SU-DHL-6 (cell line): Measurements from ENCODE around the gene LDLRAD1.

ENCODE experiments used
- H2AFZ ChIP-seq: fragments of 200-600 bp; sonication (generic); 2 replicates; pipeline ENCODE4 v1.6.1; 2014; ENCODE audit warnings: low read depth, mild to moderate bottlenecking, moderate library complexity, mixed read lengths, antibody characterized with exemption, low read length; ENCODE audit not compliant: severe bottlenecking
- H3F3A ChIP-seq: fragments of 200-600 bp; shearing (Covaris generic); 2 replicates; pipeline ENCODE4 v1.6.0; 2016; ENCODE audit warnings: antibody characterized with exemption, mild to moderate bottlenecking; ENCODE audit not compliant: insufficient read depth
- H3K27ac ChIP-seq: fragments of 200-600 bp; sonication (generic); 2 replicates; pipeline ENCODE4 v1.5.1; 2016; ENCODE audit warnings: low read depth, mild to moderate bottlenecking, low read length, moderate library complexity, mixed read lengths
- H3K27me3 ChIP-seq: fragments of 200-600 bp; sonication (generic), shearing (Covaris generic); 2 replicates; pipeline ENCODE4 v1.6.0; 2014; ENCODE audit warnings: mild to moderate bottlenecking, low read length
- H3K36me3 ChIP-seq: fragments of 200-600 bp; sonication (generic); 2 replicates; pipeline ENCODE4 v1.6.1; 2014; ENCODE audit warnings: mild to moderate bottlenecking, low read length, mixed read lengths
- H3K4me2 ChIP-seq: fragments of 300-600, 200-600 bp; shearing (Covaris generic), sonication (generic); 2 replicates; pipeline ENCODE4 v1.6.0; 2014; ENCODE audit warnings: low read length, low read depth, mild to moderate bottlenecking; ENCODE audit not compliant: poor library complexity, severe bottlenecking
- H3K4me3 ChIP-seq: fragments of 200-600 bp; sonication (generic); 2 replicates; pipeline ENCODE4 v1.5.1; 2014; ENCODE audit warnings: antibody characterized with exemption, low read length, mild to moderate bottlenecking, mixed read lengths; ENCODE audit not compliant: insufficient read depth, poor library complexity, severe bottlenecking
- H3K79me2 ChIP-seq: fragments of 200-600 bp; sonication (generic); 2 replicates; pipeline ENCODE4 v1.6.1; 2014; ENCODE audit warnings: mild to moderate bottlenecking, low read length, moderate library complexity; ENCODE audit not compliant: insufficient read depth
- H3K9ac ChIP-seq: fragments of 200-600 bp; sonication (generic); 2 replicates; pipeline ENCODE4 v1.7.0; 2014; ENCODE audit warnings: mild to moderate bottlenecking, low read length
- H3K9me2 ChIP-seq: fragments of 200-600 bp; sonication (generic); replicated peaks from 2 replicates; pipeline ENCODE4 v1.6.1; 2014; ENCODE audit warnings: low read length; ENCODE audit not compliant: insufficient read depth
- H3K9me3 ChIP-seq: fragments of 200-600 bp; sonication (generic); 2 replicates; pipeline ENCODE4 v1.6.1; 2014; ENCODE audit warnings: low read length, mixed read lengths; ENCODE audit not compliant: insufficient read depth
- H4K20me1 ChIP-seq: fragments of 200-600 bp; sonication (generic); 2 replicates; pipeline ENCODE4 v1.6.1; 2014; ENCODE audit warnings: low read depth, mild to moderate bottlenecking, antibody characterized with exemption, low read length, moderate library complexity, mixed read lengths
- CTCF ChIP-seq: fragments of 200-600 bp; sonication (generic); IDR thresholded peaks from one replicate; pipeline ENCODE4 v1.5.1; 2017; ENCODE audit warnings: antibody characterized with exemption, mild to moderate bottlenecking, low read length, moderate library complexity; ENCODE audit not compliant: insufficient read depth, poor library complexity, severe bottlenecking
- EZH2phosphoT487 ChIP-seq: fragments of 200-600 bp; sonication (generic), shearing (Covaris generic); conservative IDR thresholded peaks from 2 replicates; pipeline ENCODE4 v1.6.1; 2018; ENCODE audit warnings: mild to moderate bottlenecking, antibody characterized with exemption, low read length, moderate library complexity, mixed read lengths

The LDLRAD1 gene

DNA sequence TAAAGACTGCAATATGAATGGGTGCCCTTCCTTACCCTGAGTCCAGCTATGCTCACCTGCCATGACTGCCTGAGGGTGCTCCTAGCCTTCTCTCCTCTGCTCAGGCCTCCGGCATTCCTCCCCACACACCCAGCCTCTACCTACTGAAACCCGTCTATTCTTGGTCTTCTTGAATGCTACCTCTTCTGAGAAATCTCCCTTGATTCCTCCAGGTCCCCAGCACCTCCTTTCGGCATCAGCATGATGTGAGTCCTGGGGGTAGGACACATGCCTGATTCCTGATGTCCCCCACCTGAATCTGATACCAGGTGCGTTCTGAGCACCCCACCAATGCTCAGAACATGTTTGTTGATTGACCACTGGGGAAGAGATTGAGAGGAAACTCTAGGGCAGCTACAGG is 8.6 kb downstream of the LDLRAD1 start:
- H3F3A ChIP-seq = no peaks in the 10 kb centered on the region
- H3K9me2 ChIP-seq = no peaks in the 10 kb centered on the region
- H3K36me3 ChIP-seq = no peaks in the 10 kb centered on the region
- no peaks in the 10 kb centered on the region for H3K9me3 ChIP-seq
- H3K9ac ChIP-seq = no peak overlapping the region
- H3K27ac ChIP-seq = no peak overlapping the region
- no peaks in the 10 kb centered on the region for H3K27me3 ChIP-seq
- no peak overlapping the region for H3K4me3 ChIP-seq
- TF ChIP-seq CTCF (no peak), EZH2phosphoT487 (no peak)
- no peak overlapping the region for H2AFZ ChIP-seq
- H4K20me1 ChIP-seq = no peaks in the 10 kb centered on the region
- no peaks in the 10 kb centered on the region for H3K79me2 ChIP-seq
- H3K4me2 ChIP-seq = no peak overlapping the region

DNA sequence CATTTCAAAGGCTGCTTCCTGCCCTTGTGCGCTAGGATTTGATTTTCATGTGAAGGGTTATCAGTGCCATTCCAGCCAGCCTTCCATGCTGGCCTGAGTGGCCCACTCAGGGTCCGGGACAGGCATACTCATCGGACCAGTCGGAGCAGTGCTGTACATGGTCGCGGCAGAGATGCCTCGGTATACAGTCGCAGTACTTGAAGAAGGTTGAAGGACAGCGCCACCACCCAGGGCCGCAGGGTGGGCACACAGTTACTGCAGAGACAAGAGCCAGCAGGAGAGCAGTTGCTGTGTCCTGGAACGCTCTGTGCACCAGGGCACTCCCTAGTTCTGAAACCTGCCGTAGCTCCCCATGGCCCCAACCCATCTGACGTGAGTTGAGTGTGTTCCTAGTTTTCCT is 9.1 kb downstream of the LDLRAD1 start:
- H4K20me1 ChIP-seq = no peaks in the 10 kb centered on the region
- H3K4me2 ChIP-seq = no peak overlapping the region
- H3K4me3 ChIP-seq = no peak overlapping the region
- no peaks in the 10 kb centered on the region for H3K9me3 ChIP-seq
- H3K9me2 ChIP-seq = no peaks in the 10 kb centered on the region
- H3K79me2 ChIP-seq = no peaks in the 10 kb centered on the region
- H2AFZ ChIP-seq = no peak overlapping the region
- H3F3A ChIP-seq = no peaks in the 10 kb centered on the region
- H3K9ac ChIP-seq = no peak overlapping the region
- H3K27ac ChIP-seq = no peak overlapping the region
- H3K36me3 ChIP-seq = no peaks in the 10 kb centered on the region
- no peaks in the 10 kb centered on the region for H3K27me3 ChIP-seq
- no peak for TF ChIP-seq EZH2phosphoT487
- no peak for TF ChIP-seq CTCF

- H3K4me3 ChIP-seq = no peak overlapping the region
- no peak overlapping the region for H3K27ac ChIP-seq
- TF ChIP-seq EZH2phosphoT487 = no peak
- no peak for TF ChIP-seq CTCF
- H3F3A ChIP-seq = no peaks in the 10 kb centered on the region
- no peaks in the 10 kb centered on the region for H3K79me2 ChIP-seq
- no peak overlapping the region for H3K4me2 ChIP-seq
- no peaks in the 10 kb centered on the region for H3K36me3 ChIP-seq
- H3K9ac ChIP-seq = no peak overlapping the region
- no peak overlapping the region for H2AFZ ChIP-seq
- H3K9me2 ChIP-seq = no peaks in the 10 kb centered on the region
- no peaks in the 10 kb centered on the region for H4K20me1 ChIP-seq
- no peaks in the 10 kb centered on the region for H3K9me3 ChIP-seq
- H3K27me3 ChIP-seq = no peaks in the 10 kb centered on the region
Observed at GRCh38 chr1:54007613-54008012, 10.4 kb downstream of the LDLRAD1 start.

DNA sequence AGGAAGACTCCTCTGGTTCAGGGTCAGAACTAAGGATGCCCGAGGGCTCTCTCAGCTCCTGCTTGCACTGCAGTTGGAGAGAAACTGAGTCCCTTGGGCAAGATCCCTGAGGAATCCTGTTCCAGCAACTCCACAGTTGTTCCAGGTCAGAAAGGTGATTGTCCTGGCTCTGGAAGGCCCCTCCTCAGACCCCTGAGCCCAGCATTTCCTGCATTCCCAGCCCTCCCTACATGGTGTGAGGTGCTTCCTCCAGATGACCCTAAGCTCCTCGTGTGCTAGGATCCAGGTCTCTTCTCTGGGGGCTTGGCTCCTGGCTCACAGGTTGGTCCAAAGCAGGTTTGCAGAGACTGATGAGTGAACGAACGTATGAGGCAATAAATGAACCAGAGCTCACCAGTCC is 11.5 kb downstream of the LDLRAD1 start:
- no peak overlapping the region for H3K27ac ChIP-seq
- no peak overlapping the region for H2AFZ ChIP-seq
- TF ChIP-seq CTCF (no peak), EZH2phosphoT487 (no peak)
- no peaks in the 10 kb centered on the region for H3F3A ChIP-seq
- no peak overlapping the region for H3K9ac ChIP-seq
- H3K4me3 ChIP-seq = no peak overlapping the region
- no peak overlapping the region for H3K4me2 ChIP-seq
- no peaks in the 10 kb centered on the region for H3K79me2 ChIP-seq
- no peaks in the 10 kb centered on the region for H3K27me3 ChIP-seq
- H3K36me3 ChIP-seq = no peaks in the 10 kb centered on the region
- no peaks in the 10 kb centered on the region for H3K9me2 ChIP-seq
- no peaks in the 10 kb centered on the region for H4K20me1 ChIP-seq
- no peaks in the 10 kb centered on the region for H3K9me3 ChIP-seq
